Memory B cell (primary cell): ENCODE results near the gene OTP.

Experiments used
- ATAC-seq: fragments of 150-1000 bp; cut with Tn5 transposase; 2 replicates; pipeline ENCODE4 v1.10.0; 2021; ENCODE audit warnings: low read depth, mild to moderate bottlenecking, moderate library complexity
- DNase-seq, 2 donors: peaks; one replicate each; pipeline ENCODE4 v3.0.0; 2022; ENCODE audit warnings: low spot score in 2 of 2
- H3K27ac Mint-ChIP-seq: one replicate; pipeline ENCODE4 v1.8.0; 2022; ENCODE audit warnings: mild to moderate bottlenecking, moderate library complexity, mixed read lengths
- H3K27me3 Mint-ChIP-seq: one replicate; pipeline ENCODE4 v1.8.0; 2022; ENCODE audit warnings: mixed read lengths
- H3K36me3 Mint-ChIP-seq: one replicate; pipeline ENCODE4 v1.8.0; 2022; ENCODE audit warnings: mild to moderate bottlenecking, mixed read lengths
- H3K4me1 Mint-ChIP-seq: one replicate; pipeline ENCODE4 v1.8.0; 2022; ENCODE audit warnings: mixed read lengths
- H3K4me3 Mint-ChIP-seq: one replicate; pipeline ENCODE4 v1.8.0; 2022; ENCODE audit warnings: mild to moderate bottlenecking, moderate library complexity, mixed read lengths
- H3K9me3 Mint-ChIP-seq: one replicate; pipeline ENCODE4 v1.8.0; 2022; ENCODE audit warnings: mixed read lengths

The OTP gene

GRCh38 chr5:77637998-77638762 is at the start of gene OTP:
Gene OTP (minus strand): TSS chr5:77638713. CDS start chr5:77638549, 164 bp downstream.
- Mint-ChIP-seq H3K4me1 (peaks cover 5% of the 10 kb centered on the region), H3K27ac (peak within 1 kb of the TSS; percentile 85), H3K9me3 (peaks cover 3% of the 10 kb centered on the region), H3K27me3 (peaks cover 28% of the 10 kb centered on the region), H3K36me3 (peaks cover 2% of the 10 kb centered on the region), H3K4me3 (peak within 1 kb of the TSS; percentile 21)
- DNase-seq = no peak
- no peak for ATAC-seq

GRCh38 chr5:77683171-77683732 is 44.7 kb upstream of the OTP start:
- no peaks in the 10 kb centered on the region for H3K4me1 Mint-ChIP-seq
- no peak for DNase-seq
- no peak overlapping the region for H3K4me3 Mint-ChIP-seq
- H3K9me3 Mint-ChIP-seq = no peaks in the 10 kb centered on the region
- H3K27ac Mint-ChIP-seq = no peak overlapping the region
- peaks cover 2% of the 10 kb centered on the region for H3K27me3 Mint-ChIP-seq
- H3K36me3 Mint-ChIP-seq = peaks cover 5% of the 10 kb centered on the region
- ATAC-seq = no peak

GRCh38 chr5:77670526-77670925 is 32.0 kb upstream of the OTP start:
- no peaks in the 10 kb centered on the region for H3K4me1 Mint-ChIP-seq
- H3K9me3 Mint-ChIP-seq = peaks cover 6% of the 10 kb centered on the region
- no peak for DNase-seq
- H3K36me3 Mint-ChIP-seq = peaks cover 5% of the 10 kb centered on the region
- H3K4me3 Mint-ChIP-seq = no peak overlapping the region
- H3K27ac Mint-ChIP-seq = no peak overlapping the region
- no peak for ATAC-seq
- H3K27me3 Mint-ChIP-seq = peaks cover 12% of the 10 kb centered on the region

GRCh38 chr5:77669677-77670076 is 31.2 kb upstream of the OTP start:
- H3K4me3 Mint-ChIP-seq = no peak overlapping the region
- H3K4me1 Mint-ChIP-seq = no peaks in the 10 kb centered on the region
- H3K27ac Mint-ChIP-seq = no peak overlapping the region
- H3K9me3 Mint-ChIP-seq = no peaks in the 10 kb centered on the region
- no peak for ATAC-seq
- H3K36me3 Mint-ChIP-seq = peaks cover 2% of the 10 kb centered on the region
- DNase-seq = no peak
- H3K27me3 Mint-ChIP-seq = peaks cover 12% of the 10 kb centered on the region

GRCh38 chr5:77663090-77663863 is 24.8 kb upstream of the OTP start:
- ATAC-seq (no peak), DNase-seq (no peak)
- no peaks in the 10 kb centered on the region for H3K4me1 Mint-ChIP-seq
- H3K27me3 Mint-ChIP-seq = peaks cover 5% of the 10 kb centered on the region
- no peak overlapping the region for H3K27ac Mint-ChIP-seq
- no peak overlapping the region for H3K4me3 Mint-ChIP-seq
- no peaks in the 10 kb centered on the region for H3K9me3 Mint-ChIP-seq
- no peaks in the 10 kb centered on the region for H3K36me3 Mint-ChIP-seq

GRCh38 chr5:77662635-77663034 is 24.1 kb upstream of the OTP start:
- ATAC-seq (no peak), DNase-seq (no peak)
- no peaks in the 10 kb centered on the region for H3K9me3 Mint-ChIP-seq
- H3K4me1 Mint-ChIP-seq = no peaks in the 10 kb centered on the region
- no peak overlapping the region for H3K27ac Mint-ChIP-seq
- H3K4me3 Mint-ChIP-seq = no peak overlapping the region
- no peaks in the 10 kb centered on the region for H3K36me3 Mint-ChIP-seq
- H3K27me3 Mint-ChIP-seq = peaks cover 4% of the 10 kb centered on the region

- Mint-ChIP-seq H3K4me1 (no peaks in the 10 kb centered on the region), H3K36me3 (no peaks in the 10 kb centered on the region), H3K27me3 (peaks cover 11% of the 10 kb centered on the region), H3K9me3 (no peaks in the 10 kb centered on the region), H3K27ac (no peak overlapping the region), H3K4me3 (no peak overlapping the region)
- ATAC-seq = no peak
- DNase-seq = no peak
Observed at GRCh38 chr5:77658662-77659061, 20.1 kb upstream of the OTP start.

GRCh38 chr5:77651343-77651742 is 12.8 kb upstream of the OTP start:
- Mint-ChIP-seq H3K4me3 (no peak overlapping the region), H3K27me3 (peaks cover 11% of the 10 kb centered on the region), H3K9me3 (no peaks in the 10 kb centered on the region), H3K4me1 (no peaks in the 10 kb centered on the region), H3K36me3 (no peaks in the 10 kb centered on the region), H3K27ac (no peak overlapping the region)
- DNase-seq (no peak), ATAC-seq (no peak)

GRCh38 chr5:77650686-77651085 is 12.2 kb upstream of the OTP start:
- no peaks in the 10 kb centered on the region for H3K9me3 Mint-ChIP-seq
- DNase-seq = no peak
- H3K27me3 Mint-ChIP-seq = peaks cover 15% of the 10 kb centered on the region
- ATAC-seq = no peak
- no peak overlapping the region for H3K27ac Mint-ChIP-seq
- no peaks in the 10 kb centered on the region for H3K4me1 Mint-ChIP-seq
- H3K4me3 Mint-ChIP-seq = no peak overlapping the region
- no peaks in the 10 kb centered on the region for H3K36me3 Mint-ChIP-seq

- Mint-ChIP-seq H3K4me3 (no peak overlapping the region), H3K27me3 (peaks cover 19% of the 10 kb centered on the region)
Observed at GRCh38 chr5:77649776-77650175, 11.3 kb upstream of the OTP start.

GRCh38 chr5:77645995-77646639 is 7.6 kb upstream of the OTP start:
- H3K9me3 Mint-ChIP-seq = peaks cover 3% of the 10 kb centered on the region
- peaks cover 4% of the 10 kb centered on the region for H3K36me3 Mint-ChIP-seq
- ATAC-seq = no peak
- H3K4me3 Mint-ChIP-seq = peak overlapping the region; percentile 19
- peaks cover 28% of the 10 kb centered on the region for H3K27me3 Mint-ChIP-seq
- H3K4me1 Mint-ChIP-seq = peaks cover 9% of the 10 kb centered on the region
- no peak overlapping the region for H3K27ac Mint-ChIP-seq
- no peak for DNase-seq

More at GRCh38 chr5:77649776-77650175, 11.3 kb upstream of the OTP start:
- Mint-ChIP-seq H3K4me1 (peaks cover 2% of the 10 kb centered on the region), H3K36me3 (peaks cover 2% of the 10 kb centered on the region), H3K9me3 (peaks cover 1% of the 10 kb centered on the region), H3K27ac (no peak overlapping the region)
- no peak for DNase-seq
- ATAC-seq = no peak

GRCh38 chr5:77645158-77645994 is 6.9 kb upstream of the OTP start:
- ATAC-seq (peak; percentile 85), DNase-seq (peak in 1 of 2 donors; percentile 70)
- H3K27ac Mint-ChIP-seq = peak overlapping the region; percentile 80
- H3K27me3 Mint-ChIP-seq = peaks cover 33% of the 10 kb centered on the region
- H3K36me3 Mint-ChIP-seq = peaks cover 4% of the 10 kb centered on the region
- H3K4me1 Mint-ChIP-seq = peaks cover 9% of the 10 kb centered on the region
- peak overlapping the region; percentile 67 for H3K4me3 Mint-ChIP-seq
- peaks cover 3% of the 10 kb centered on the region for H3K9me3 Mint-ChIP-seq

- Mint-ChIP-seq H3K27ac (peak overlapping the region; percentile 80), H3K4me3 (peak overlapping the region; percentile 67), H3K9me3 (peaks cover 3% of the 10 kb centered on the region), H3K36me3 (peaks cover 4% of the 10 kb centered on the region), H3K4me1 (peaks cover 11% of the 10 kb centered on the region), H3K27me3 (peaks cover 34% of the 10 kb centered on the region)
- ATAC-seq (no peak), DNase-seq (no peak)
Observed at GRCh38 chr5:77644371-77645157, 6.1 kb upstream of the OTP start.
